Activated naive CD4-positive, alpha-beta T cell treated with Interleukin-2 at 50 U/mL for 16 hours (primary cell): Measurements from ENCODE around the gene ZFYVE21.
"Not testable (repeated sequence)": the region's sequence is repeated elsewhere in the genome, so short reads cannot be mapped to it uniquely, and the experiment has no call there.

Experiments
- DNase-seq: peaks from one replicate; pipeline ENCODE4 v3.0.0-alpha.2; 2020

ZFYVE21 gene

GRCh38 chr14:103715052-103716000, at the start of gene ZFYVE21, which contains the start of gene XRCC3:
Gene ZFYVE21, plus strand, starts transcription at chr14:103715810. Its CDS starts 32 bp downstream, at chr14:103715842.
Gene XRCC3, minus strand, starts transcription at chr14:103715451. Its CDS starts 4,364 bp downstream, at chr14:103711087.
- DNase-seq = peak; percentile 100

GRCh38 chr14:103667671-103668070, 47.9 kb upstream of the ZFYVE21 start:
- DNase-seq = no peak

DNA sequence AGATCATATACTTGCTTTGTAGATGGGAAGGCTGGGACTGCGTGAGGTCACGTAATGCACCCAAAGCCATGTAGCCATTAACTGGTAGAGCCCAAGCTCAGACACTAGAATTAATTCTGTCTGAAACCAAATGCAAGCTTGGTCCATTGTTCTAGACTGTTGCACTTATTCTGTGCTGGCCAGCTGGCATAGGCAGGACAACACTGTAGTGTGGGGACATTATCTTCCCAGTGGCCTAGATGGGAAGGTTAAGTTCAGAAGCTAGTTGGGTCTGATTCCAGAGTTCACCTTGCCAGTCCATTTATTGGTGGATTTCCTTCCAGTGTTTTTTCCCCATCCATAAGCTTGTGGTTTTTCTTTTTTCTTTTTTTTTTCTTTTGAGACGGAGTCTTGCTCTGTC, 47.5 kb upstream of the ZFYVE21 start:
- DNase-seq = no peak

DNA sequence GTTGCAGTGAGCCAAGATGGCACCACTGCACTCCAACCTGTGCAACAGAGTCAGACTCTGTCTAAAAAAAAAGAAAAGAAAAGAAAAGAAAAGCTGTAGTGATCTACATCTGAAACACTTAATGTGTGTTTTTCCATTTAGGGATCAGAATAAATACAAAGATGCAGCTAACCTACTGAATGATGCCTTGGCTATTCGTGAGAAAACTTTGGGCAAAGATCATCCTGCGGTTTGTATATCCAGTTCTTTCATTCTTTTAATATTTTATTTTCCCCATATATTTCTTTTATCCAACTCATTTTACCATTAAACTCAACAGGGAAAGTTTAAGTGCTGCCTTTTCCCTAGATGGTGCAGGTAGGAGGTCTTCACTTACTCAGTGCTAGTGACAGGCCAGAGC, 46.2 kb upstream of the ZFYVE21 start:
- no peak for DNase-seq

DNA sequence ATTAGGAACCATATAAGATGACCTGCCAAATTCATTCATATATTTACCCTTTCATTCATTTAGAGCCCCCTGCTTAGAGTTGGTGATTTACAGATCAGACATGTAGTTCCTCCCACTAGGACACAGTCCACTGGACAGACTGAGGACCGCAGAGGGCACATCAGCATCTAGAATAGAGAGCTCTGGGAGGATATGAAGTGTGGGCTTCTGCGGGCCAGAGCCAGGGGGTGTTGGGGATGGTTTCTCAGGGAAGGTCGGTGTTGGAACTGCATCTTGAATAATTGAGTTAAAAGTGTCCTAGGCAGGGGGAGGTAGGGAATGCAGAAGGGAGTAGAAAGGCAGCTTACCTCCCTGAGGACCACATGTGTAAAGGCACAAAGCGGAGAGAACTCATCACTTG, 43.7 kb upstream of the ZFYVE21 start:
- DNase-seq = no peak

GRCh38 chr14:103675957-103676356, 39.7 kb upstream of the ZFYVE21 start:
- no peak for DNase-seq

GRCh38 chr14:103676881-103677675, 38.5 kb upstream of the ZFYVE21 start:
- no peak for DNase-seq

- peak; percentile 36 for DNase-seq
Observed at GRCh38 chr14:103679351-103679750, 36.3 kb upstream of the ZFYVE21 start.

- DNase-seq = no peak
Observed at GRCh38 chr14:103680491-103681231, 34.9 kb upstream of the ZFYVE21 start.

GRCh38 chr14:103683139-103683538, 32.5 kb upstream of the ZFYVE21 start:
- no peak for DNase-seq

DNA sequence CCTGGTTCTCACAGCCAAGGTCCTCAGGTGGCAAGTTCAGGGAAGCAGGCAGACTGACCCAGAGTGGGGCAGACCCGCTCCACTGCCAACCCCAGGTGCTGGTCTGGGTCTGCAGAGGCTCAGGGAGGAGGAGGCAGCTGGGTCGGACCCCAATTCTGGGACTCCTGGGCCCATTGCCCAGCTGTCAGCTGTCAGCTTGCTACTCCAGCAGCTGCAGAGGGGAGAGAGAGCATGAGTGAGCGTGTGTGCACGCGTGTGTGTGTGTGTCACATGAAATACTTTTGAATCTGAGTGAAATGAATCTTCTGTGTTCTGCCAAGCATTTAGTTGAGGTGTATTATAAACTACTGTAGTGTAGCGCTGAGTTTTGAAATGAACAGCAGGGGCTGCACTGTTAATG, 31.1 kb upstream of the ZFYVE21 start:
- no peak for DNase-seq

- DNase-seq = no peak
Observed at GRCh38 chr14:103684871-103685270, 30.7 kb upstream of the ZFYVE21 start.

DNA sequence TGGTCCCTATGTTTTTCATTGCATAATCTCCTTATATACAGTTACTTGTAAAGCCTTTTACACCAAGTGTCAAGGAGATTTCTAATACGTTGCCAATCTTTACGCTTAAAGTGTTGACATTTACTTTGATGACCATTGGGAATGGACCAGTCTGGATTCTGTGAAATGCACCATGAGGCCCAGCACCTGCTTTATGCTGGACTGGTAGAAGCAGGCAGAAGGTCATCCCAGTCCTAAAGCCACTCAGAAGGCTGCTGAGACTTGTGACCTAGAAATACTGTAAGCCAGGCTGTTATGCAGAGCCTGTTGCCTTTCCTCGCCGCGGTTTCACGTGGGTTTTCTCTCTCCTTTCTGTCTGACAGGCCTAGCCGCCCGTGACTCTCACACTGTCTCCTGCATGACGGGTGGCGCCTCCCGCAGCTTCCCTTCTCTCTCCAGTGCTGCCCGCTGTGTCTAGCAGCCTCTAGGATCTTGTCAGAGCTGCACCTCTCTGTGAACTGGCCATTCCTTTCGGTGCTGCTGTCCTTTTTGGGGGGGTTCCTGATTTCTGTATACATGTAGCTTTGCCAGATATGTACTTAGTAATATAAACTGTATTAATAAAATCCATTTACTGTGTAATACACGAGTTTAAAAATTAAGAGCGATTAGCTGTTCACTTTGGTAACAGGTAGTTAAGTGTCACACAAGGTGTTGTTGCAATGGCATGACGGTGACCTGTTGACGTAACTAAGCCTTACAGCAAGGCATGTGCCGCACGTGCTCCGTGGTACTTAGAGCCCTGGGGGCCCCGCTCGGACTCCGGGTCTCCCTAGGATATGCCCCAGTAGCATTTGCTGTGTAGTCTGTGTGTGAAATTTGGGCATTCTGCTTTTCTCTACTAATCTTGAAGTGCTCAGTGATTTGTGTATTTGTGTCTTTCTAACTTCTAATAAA, 30.1 kb upstream of the ZFYVE21 start:
- no peak for DNase-seq

DNA sequence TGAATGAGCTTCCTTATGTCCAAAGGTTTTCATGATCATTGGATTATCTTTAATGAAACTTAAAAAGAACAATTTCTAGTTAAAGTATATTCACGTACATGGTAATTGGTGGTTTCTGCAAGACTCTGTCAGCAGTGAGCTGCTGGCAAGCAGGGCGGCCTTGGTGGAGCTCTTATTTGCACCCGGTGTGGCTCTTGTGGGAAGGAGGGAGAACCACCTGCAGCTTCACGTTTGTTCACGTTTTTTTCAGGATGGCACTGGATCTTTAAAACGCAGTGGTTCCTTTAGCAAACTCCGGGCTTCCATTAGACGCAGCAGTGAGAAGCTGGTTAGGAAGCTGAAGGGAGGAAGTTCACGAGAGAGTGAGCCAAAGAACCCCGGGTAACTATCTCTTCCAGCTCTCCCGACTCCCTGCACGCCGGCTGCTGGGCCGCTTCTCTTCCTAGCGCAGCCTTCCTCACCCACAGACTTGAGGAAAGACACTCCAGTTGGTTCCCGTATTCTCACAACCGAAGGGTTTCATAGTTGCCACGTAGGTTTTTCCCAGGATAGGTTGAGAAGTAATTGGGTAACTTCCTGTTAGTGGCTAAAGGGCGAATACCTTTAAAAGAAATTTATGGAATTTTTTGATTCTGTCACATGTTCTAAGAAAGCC, 28.7 kb upstream of the ZFYVE21 start:
- DNase-seq = no peak

GRCh38 chr14:103687712-103688111, 27.9 kb upstream of the ZFYVE21 start:
- DNase-seq = no peak

DNA sequence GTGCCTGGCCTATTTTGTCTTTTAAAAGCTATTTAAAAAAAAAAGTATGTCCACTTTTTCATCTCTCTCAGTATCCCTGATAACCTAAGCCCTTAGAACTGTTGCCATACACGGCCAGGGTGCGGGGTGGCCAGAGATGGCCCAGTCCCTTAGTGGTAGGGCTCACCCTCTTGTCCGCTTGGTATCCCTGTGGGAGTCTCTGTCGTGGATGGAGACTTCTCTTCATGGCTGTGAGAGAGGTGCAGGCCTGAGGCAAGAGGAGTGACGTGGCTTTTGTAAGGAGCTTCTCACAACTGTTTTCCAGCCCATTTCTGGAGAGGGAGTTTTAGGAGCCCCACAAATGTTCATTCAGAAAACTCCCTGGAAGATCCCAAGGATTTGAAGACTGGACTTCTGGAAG, 27.2 kb upstream of the ZFYVE21 start:
- no peak for DNase-seq

GRCh38 chr14:103688906-103689902, 26.4 kb upstream of the ZFYVE21 start:
- DNase-seq = no peak

DNA sequence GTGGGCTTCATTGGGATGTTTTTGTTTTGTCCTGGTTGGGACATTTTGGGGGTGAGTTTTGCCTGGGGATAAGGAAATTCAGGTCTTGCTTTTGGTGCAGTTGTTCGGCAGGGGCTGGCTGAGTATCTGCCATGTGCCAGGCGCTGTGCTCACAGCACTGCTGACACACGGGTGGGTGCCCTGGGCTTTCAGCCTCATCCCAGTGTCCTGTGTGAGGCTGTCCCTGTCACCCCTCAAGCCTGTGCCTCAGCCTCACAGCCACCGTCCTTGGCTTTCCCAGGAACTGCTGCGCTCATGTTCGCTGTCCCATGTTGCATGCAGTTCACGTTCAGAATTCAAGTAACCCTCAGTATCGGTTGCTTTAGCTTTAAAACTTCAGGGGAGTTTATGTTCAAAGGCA, 25.3 kb upstream of the ZFYVE21 start:
- DNase-seq = no peak

- DNase-seq = not testable (repeated sequence)
Observed at GRCh38 chr14:103691655-103692054, 24.0 kb upstream of the ZFYVE21 start.

- no peak for DNase-seq
Observed at GRCh38 chr14:103692159-103692558, 23.5 kb upstream of the ZFYVE21 start.
